ENCODE results near the gene RAB27A. TPM values are rescaled to one million over a fixed set of nuclear protein-coding genes. Genes with fewer than 3 reads are reported as not detected.

Gene RAB27A
- total and polyA plus RNA-seq, 2 of the 8 experiments (the other 6 are each of a cell fraction or from before 2014, with no cell fraction given) = 2.3 to 6.5 TPM

- TF ChIP-seq TAF1 (IDR thresholded peaks at IDR 0.05; ENCODE audit: low read depth, low read length) (peak; percentile 95), EGR1 (IDR thresholded peaks at IDR 0.05; ENCODE audit: borderline replicate concordance, low read depth, low read length) (no peak), E2F6 (IDR thresholded peaks at IDR 0.05) (peak; percentile 65), SUZ12 (IDR thresholded peaks at IDR 0.05; ENCODE audit: low read length) (no peak), TEAD4 (IDR thresholded peaks at IDR 0.05; ENCODE audit: low read depth, low read length) (no peak), YY1 (IDR thresholded peaks at IDR 0.05; ENCODE audit: low read depth, low read length) (no peak), SIN3A (conservative IDR thresholded peaks at IDR 0.05 in 1 of 2, IDR thresholded peaks at IDR 0.05 in 1 of 2; ENCODE audit: low read depth in 1 of 2, low read length in 2 of 2) (peak; percentile 14 to 40; a peak in 1 of 4 replicates), PHF8 (conservative IDR thresholded peaks at IDR 0.05; ENCODE audit: low read depth, low read length) (peak; percentile 92), RBBP5 (IDR thresholded peaks at IDR 0.05; ENCODE audit: borderline replicate concordance, low read depth, low read length) (peak; percentile 95; the same call in 1 of the 2 replicates), CEBPB (IDR thresholded peaks at IDR 0.05; ENCODE audit: low read depth, low read length) (peak; percentile 98), POLR2A (IDR thresholded peaks at IDR 0.05; ENCODE audit: control extremely low read depth in 1 of 2, low read depth in 2 of 2, low read length in 2 of 2) (peak; percentile 83 to 99), BRCA1 (IDR thresholded peaks at IDR 0.05; ENCODE audit: low read depth, low read length) (peak; percentile 62), SP2 (IDR thresholded peaks at IDR 0.05; ENCODE audit: low read length) (no peak), SIX5 (IDR thresholded peaks at IDR 0.05; ENCODE audit: low read depth, low read length) (no peak), NRF1 (IDR thresholded peaks at IDR 0.05; ENCODE audit: low read depth, low read length) (peak; percentile 60), EP300 (IDR thresholded peaks at IDR 0.05; ENCODE audit: borderline replicate concordance in 1 of 2, low read depth in 2 of 2, low read length in 2 of 2) (no peak), JUND (IDR thresholded peaks at IDR 0.05; ENCODE audit: low read length) (no peak), TBP (IDR thresholded peaks at IDR 0.05; ENCODE audit: low read depth, low read length) (peak; percentile 89), FOSL1 (IDR thresholded peaks at IDR 0.05; ENCODE audit: insufficient read depth, low read depth, low read length) (no peak), RAD21 (IDR thresholded peaks at IDR 0.05 in 1 of 2, conservative IDR thresholded peaks at IDR 0.05 in 1 of 2; ENCODE audit: low read depth in 2 of 2, low read length in 2 of 2) (peak in 1 of 2 experiments; percentile 10; a peak in 1 of 4 replicates)
- TF ChIP-seq, protein P1, sequence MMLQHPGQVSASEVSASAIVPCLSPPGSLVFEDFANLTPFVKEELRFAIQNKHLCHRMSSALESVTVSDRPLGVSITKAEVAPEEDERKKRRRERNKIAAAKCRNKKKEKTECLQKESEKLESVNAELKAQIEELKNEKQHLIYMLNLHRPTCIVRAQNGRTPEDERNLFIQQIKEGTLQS (IDR thresholded peaks at IDR 0.05; ENCODE audit: insufficient read depth, low read depth, low read length) = peak; percentile 56; the same call in 1 of the 2 replicates
- TF ChIP-seq, protein P2, sequence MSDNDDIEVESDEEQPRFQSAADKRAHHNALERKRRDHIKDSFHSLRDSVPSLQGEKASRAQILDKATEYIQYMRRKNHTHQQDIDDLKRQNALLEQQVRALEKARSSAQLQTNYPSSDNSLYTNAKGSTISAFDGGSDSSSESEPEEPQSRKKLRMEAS (IDR thresholded peaks at IDR 0.05) = peak; percentile 86
Measured at GRCh38 chr15:55196458-55197361, 92.9 kb downstream of the RAB27A start, which contains the start of gene RSL24D1 (continued).
